Vagina (tissue), 2 donors: ENCODE measurements around the gene TNS4.

Experiments used
- CTCF ChIP-seq, 3 experiments: fragments of 450-650 bp in 2 of 3; fragments of 200-600 bp in 1 of 3; sonication (generic) in 1 of 3; IDR thresholded peaks; one replicate each; pipeline ENCODE4 v1.5.1; 2017 to 2019; ENCODE audit warnings: antibody characterized with exemption in 3 of 3, mild to moderate bottlenecking in 2 of 3, moderate library complexity in 2 of 3
- POLR2A ChIP-seq, 2 donors: fragments of 450-650 bp; IDR thresholded peaks; one replicate each; pipeline ENCODE4 v1.6.1; 2017; ENCODE audit warnings: antibody characterized with exemption in 2 of 2, mild to moderate bottlenecking in 2 of 2, moderate library complexity in 2 of 2
- POLR2AphosphoS5 ChIP-seq, 2 donors: sonication (generic); formaldehyde crosslinking; IDR thresholded peaks; one replicate each; pipeline ENCODE4 v1.9.0; 2017; ENCODE audit warnings: antibody characterized with exemption in 2 of 2, mild to moderate bottlenecking in 2 of 2, low read depth in 1 of 2; ENCODE audit not compliant: insufficient read depth in 1 of 2

GRCh38 chr17:40539711-40540411 lies 38.4 kb upstream of the TNS4 start:
- TF ChIP-seq CTCF (IDR thresholded peaks at IDR 0.05) (no peak), POLR2A (IDR thresholded peaks at IDR 0.05) (no peak), POLR2AphosphoS5 (IDR thresholded peaks at IDR 0.05; ENCODE audit: insufficient read depth in 1 of 2, low read depth in 1 of 2) (no peak)
